NCI-H446 (cell line): ENCODE results near the gene CDHR2.
"Not testable (repeated sequence)": the region's sequence is repeated elsewhere in the genome, so short reads cannot be mapped to it uniquely, and the experiment has no call there.

Experiments
- DNase-seq, 2 experiments: peaks; one replicate each; lab custom pipeline; 2025; lab: John Stamatoyannopoulos, UW

CDHR2 gene

DNA sequence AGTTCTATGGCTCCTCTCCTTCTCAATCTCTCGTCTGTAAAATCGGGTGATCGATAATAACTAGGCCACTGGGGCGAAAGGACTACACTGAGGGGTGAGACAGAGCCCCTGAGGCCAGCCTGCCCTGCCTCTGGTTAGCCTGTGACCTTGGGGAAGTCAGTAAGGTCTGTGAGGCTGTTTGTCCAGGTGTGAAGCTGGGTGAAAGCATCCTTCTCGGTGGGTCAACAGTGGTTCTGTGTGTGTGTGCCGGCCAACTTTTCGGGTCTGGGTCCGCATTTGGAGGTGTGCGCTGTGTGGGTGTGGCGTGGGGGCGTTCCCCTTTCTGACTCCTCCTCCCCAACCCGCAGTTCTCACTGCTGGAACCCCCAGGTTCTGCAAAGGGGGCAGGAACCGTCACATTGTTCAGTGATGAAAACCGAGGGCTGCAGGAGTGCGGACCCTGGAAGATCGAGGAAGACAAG, 7.0 kb upstream of the CDHR2 start:
- DNase-seq = no peak

DNA sequence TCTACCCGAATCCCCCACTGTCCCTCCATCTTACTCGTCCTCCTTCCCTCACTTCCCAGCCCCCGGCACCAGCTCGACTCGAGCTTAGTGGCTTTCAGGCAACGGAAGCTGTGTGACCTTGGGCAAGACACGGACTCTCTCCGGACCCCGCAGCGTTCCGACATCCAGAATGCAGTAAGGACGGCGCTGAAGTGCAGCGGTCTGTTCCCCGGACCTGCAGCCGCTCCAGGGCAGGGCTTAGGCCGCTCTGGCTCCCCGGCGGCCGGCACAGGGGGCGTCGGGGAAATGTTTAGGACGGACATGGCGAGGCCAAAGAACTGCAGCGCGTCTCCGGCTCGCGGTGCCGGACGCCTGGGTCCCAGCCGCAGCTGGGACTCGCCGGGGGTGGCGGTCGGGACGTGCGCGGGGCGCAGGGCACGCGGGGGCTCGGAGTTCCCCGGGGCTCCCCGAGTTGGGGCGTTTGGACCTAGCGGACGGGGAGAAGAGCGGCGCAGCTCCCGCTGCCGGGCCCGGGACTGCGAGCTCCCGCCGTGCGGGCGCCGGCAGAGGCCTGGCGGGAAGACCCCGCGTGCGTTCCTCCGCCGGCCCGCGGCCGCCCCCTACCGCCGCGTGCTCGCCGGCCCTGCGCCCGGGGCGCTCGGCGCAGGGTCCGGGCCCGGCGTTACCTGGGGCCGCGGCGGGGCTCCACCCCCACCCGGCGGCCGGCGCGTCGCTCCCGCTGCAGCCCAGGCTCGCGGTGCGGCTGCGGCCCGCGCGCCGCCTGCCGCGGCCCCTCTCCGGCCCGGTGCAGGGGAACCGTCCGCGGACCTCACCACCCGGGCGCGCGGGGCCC, 6.3 kb upstream of the CDHR2 start:
- DNase-seq = peak in 1 of 2 experiments; percentile 43

DNA sequence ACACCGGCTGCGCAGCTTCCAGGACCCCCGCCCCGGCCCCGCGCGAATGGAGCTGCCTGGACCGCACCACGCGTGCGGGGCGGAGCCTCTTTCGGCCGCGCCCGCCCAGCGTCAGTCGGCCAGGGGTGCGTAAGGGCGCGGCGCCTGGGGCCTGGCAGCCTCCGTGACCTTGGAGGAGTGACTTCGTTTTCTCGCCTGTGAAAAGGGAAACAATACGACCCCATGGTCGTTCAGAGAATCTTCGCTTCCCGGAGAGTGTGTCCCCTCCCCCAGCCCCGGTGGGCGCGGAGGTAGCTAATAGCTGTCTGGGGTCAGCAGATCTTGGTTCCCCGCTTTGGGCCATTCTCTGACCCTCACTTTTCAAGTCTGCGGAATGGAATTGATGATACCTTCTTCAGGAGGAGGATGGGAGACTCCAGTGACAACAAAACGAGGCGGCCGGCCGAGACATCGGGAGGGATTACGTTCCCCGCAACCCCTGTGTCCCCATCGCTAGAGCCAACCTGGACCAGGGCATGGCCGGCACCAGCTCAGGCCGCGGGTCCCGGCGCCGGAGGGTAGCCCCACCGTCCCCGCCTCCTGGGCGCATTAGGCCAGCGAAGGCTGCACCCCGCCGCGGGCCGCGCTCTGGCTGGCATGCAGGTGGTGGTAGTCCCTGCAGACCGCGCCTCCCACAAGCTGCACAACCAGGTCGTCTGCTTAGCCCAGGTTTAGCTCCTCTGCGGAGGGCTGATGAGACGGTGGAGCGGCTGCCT, 5.5 kb upstream of the CDHR2 start:
- peak in 1 of 2 experiments; percentile 74 for DNase-seq

DNA sequence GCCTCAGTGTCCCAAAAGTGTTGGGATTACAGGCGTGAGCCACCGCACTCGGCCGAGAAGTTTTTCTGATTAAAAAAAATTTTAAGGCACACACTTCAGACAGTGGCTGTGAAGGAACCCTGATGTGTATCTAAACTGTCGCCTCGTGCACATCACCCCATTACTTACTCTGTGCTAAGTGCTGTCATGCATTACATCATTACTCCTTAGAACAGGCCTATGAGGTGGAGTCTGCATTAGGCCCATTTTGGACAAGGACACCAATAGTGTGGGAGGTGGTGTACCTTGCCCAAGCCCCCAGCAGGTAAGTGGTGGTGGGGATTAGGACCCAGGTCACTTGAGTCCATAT, 3.8 kb upstream of the CDHR2 start:
- DNase-seq = no peak

DNA sequence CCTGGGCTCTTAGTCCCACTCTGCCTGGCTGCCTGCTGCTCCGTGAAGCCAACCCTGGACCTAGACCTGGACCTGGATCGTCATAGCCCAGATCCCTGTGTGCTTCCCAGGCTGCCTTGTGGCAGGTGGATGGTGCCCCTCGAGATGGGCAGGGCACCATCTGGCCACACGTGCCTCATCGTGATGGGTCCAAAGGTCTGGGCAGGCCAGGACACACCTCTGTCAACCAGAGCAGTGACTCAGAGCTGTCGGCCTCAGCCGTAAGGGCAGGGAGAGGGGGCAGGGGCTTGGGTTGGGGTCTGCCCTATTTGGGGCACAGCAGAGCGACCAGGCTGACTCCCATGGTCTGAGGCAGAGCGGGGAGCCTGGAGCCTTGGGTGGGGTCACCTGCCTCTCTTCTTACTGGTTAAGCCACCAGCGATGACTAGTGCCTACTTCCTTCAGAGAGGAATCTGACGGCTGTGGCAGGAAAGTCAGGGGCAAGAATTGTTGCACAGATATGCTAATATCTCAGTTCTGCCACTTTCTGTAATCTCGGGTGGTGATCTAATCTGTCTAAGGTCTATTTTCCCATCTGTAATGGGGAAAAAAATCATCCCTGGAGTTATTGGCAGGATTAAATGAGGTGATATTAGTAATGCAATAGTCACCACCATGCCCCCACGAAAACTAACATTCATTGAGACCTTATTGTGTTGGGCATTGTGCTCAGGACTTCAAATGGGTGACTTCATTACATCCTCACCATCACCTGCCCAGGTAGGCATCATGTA, 3.2 kb upstream of the CDHR2 start:
- no peak for DNase-seq

DNA sequence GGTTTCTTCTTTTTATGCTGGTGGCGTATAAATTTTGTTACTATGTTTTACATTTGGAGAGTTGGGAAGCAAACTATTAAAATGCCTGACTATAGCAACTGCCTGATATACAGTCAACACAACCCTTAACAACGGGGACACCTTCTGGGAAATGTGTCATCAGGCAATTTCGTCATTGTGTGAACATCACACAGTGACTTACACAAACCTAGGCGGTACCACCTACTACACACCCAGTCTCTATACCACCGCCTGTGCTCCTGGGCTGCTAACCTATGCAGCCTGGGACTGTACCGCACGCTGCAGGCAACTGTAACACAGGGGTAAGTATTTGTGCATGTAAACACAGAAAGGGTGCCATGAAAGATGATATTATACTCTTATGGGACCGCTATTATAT, 1.3 kb upstream of the CDHR2 start:
- no peak for DNase-seq

DNA sequence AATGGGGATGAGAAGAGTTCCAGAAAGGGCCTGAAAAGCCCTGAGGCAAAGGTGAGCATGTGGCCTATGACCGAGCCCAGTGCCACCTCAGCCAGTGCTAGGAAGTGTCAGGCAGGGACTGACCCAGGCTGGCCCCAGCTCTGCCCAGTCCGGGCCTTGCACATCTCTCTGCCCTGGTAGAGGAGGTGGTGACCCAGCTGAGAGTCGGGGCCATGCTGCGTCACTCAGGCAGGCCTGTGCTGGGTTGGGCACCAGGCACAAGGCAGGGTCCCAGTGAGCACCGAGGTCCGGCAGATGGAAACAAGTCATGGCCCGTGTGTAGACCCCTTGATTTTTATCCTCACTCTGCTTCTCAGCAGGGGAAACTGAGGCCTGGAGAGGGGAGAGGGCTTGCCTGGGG, 729 bp downstream of the CDHR2 start:
- DNase-seq = no peak

DNA sequence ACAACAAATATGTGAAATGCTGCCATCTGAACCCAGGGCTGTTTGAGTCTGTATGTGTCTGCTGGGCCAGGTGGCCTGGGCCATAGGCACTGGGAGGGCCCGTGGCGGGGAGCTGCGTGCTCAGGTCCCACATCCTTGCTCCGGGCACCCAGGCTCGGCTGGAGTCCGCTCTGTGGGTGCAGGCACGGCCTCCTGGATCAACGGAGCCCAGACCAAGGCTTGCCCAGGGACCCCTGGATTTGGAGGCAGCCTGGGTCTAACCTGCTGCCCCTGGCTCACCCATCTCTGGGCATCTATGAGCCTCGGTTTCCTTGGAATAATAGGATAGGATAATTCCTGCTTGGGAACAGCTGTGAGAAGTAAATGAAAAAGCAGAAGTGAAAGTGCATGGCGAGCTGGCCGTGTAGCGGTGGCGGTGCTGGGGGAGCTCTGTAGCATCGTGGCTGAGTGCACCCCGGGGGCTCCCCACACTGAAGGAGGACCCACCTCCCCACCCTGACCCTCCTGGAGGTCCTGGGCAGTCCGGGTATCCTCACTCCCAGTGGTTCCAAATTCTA, 1.2 kb downstream of the CDHR2 start:
- no peak for DNase-seq

DNA sequence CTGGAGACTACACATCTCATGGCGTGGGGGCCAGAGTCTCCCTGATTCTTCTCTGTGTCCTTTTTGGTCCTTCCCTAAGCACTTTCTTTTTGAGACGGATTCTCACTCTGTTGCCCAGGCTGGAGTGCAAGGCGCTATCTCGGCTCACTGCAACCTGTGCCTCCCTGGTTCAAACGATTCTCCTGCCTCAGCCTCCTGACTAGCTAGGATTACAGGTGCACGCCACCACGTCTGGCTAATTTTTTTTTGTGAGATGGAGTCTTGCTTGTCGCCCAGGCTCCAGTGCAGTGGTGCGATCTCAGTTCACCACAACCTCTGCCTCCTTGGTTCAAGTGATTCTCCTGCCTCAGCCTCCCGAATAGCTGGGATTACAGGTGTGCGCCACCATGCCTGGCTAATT, 1.8 kb downstream of the CDHR2 start:
- not testable (repeated sequence) for DNase-seq

DNA sequence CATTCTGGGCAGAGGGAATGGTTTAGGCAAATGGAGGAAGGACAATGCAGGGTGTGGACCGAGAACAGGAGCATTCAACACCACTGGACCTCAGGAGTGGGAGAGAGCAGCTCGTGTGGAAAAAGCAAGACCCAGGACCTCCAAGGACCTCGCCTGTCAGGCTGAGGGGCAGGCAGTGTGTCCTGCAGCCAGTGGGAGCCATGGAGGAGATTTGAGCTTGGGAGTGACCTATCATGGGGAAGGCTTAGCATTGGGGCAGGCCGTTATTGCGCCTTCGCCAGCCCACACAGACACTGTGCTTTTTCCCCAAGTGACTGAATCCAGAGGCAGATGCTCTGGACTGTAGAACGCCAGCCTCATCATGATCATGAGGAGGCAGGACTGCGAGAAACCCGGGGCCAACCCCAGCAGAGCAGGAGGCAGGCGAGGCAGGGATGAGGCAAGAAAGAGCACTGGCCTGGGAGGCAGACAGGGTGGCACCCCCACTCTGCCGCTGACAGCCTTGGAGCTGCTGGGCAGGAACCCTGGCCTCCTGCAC, 3.3 kb downstream of the CDHR2 start:
- no peak for DNase-seq

DNA sequence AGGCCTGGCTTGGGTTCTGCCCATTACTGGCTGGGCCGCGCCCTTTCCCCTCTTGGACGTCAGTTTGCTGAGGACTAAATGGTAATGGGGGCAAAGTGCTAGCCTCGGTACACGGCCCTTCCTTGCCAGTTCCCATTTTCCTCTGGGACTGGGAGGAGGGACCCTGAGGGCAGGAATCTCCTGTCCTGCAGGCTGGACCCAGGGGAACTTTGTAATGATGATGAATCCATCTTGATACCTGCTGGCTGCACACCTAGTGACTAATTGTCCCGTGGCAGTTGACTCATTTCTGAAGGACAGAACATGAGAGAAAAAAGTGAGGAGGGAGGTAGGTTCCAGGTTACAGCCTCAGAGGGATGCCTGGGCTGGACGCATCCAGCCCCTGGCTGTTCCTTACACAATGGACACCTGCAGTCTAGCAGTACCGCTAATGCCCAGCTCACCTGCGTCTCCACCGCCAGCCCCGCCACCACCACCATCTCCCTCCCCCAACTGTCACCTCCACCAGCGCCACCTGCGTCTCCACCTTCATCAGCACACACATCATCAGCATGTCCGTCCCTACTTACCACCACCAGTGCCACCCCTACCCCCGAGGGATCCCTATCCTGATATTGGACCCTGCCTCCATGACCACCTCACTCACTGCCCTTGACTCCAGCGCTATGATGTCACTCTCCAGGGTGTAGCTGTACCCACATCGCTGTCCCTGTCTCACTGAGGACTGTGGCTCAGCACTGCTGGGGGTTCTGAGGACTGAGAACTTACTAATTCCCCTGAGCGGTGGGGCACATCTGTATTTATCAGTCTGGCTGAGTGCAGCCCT, 4.3 kb downstream of the CDHR2 start:
- DNase-seq = no peak

DNA sequence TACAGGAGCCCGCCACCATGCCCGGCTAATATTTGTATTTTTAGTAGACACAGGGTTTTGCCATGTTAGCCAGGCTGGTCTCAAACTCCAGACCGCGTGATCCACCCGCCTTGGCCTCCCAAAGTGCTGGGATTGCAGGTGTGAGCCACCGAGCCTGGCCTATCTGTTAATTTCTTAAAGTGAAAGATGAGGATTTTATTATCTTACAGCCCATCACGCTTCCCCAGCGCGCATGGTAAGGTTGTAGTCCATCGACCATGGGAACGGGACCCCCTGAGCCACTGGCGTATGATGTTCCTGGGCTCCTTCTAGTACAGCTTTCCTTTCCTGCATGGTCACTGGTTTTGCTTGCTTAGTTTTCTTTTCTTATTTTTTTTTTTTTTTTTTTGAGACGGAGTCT, 8.7 kb downstream of the CDHR2 start:
- no peak for DNase-seq

DNA sequence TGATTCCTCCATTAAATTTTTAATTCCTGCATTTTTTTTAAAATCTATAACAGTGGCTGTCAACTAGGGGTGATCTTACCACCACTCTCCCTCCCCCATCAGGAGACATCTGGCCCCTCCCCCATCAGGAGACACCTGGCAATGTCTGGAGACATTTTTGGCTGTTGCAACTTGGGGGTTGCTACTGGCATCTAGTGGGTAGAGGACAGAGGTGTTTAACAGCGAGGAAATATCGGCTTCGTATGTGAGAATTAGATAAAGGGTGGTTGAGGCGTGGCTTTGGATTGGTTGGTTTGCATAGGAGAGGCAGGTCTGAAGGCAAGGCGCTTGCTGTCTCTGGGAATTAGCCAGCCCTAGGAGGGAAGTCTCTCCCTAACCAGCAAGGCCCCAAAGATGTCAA, 10.5 kb downstream of the CDHR2 start:
- no peak for DNase-seq

DNA sequence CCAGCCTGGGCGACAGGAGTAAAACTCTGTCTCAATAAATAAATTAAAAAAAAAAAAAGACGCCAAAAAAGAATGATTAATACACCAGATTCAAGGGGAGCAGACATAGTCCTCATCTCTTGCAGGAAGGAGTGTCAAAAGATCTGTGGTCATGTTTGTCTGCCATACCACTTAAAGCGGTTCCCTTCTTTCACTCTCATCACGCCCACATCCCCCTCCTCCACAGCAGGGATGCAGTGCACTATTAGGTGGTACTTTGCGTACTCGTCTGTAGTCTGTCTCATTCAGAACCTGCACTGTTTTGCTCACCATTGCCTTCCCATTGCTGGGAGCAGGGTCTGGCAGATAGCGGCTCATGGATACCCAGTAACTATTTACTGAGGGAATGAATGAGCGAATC, 11.2 kb downstream of the CDHR2 start:
- DNase-seq = no peak

DNA sequence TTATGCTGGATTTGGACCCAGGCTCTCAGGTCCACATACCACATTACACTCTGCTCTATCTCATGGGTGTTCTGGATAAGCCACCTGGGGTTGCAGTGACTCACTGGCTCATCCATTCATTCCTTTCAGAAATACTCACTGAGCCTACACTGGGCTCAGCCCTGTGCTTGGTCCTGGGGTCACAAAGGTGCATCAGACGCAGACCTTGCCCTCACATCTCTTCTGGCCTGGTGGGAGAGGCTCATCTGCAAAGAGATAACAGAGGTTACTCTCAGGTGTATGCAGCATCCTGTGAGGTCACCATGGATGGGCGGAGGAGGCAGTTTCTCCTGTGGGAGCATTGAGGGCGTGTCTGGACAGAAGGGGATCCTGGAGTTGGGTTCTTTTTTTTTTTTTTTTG, 12.1 kb downstream of the CDHR2 start:
- no peak for DNase-seq

DNA sequence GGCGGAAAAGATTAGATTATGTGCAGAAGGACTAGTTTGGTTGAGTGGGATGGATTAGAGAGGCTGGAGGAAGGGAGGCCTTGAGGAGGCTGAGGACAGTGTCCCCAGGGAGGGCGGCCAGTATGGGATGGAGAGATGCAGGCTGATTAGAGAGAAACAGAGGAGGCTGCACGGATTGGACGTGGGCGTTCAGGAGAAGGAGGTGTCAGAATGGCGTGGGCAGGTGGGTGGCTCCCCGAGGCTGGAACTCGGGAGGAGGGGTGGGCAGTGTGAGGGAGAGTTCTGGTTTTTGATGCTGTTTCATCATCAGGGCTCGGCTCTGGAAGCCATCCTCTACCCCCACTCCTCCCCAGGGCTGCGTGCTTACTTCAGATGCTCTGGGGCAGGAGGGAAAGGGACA, 13.0 kb downstream of the CDHR2 start:
- DNase-seq = no peak

DNA sequence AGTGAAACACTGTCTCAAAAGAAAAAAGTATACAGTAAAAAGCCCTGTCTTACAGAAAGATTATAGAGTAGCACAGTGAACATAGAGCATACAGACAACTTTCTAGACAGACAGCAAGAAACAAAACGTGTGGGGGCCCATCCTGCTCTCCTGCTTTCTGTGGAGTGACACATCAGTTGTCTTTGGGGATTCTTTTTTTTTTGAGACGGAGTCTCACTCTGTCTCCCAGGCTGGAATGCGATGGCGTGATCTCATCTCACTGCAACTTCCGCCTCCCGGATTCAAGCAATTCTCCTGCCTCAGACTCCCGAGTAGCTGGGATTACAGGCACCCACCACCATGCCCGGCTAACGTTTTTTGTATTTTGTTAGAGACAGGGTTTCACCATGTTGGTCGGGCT, 14.9 kb downstream of the CDHR2 start:
- DNase-seq = no peak

DNA sequence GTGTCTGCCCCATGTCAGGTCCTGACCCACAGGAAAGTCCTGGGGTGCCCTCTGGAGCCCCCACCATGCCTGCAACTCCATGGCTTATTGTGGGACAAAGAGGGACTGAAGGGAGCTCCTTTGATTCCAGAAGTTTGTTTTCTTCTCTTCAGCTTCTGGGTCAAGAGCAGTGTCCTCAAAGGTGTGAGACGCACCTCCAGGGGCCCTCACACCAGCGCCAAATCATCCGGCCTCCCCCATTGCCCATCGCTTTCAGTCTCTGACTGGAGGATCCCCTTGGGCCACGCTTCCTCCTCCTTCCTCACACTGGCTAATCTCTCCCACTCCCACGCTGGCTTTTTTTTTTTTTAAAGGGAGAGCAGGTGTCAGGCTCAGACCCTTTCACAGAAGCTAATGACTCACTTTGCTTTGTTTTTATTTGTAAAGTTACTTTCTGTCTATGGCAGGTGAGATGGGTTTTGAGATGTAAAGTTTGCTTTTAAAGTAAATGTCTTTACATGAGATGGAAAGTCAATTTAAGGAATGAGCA, 16.7 kb downstream of the CDHR2 start:
- DNase-seq = no peak

DNA sequence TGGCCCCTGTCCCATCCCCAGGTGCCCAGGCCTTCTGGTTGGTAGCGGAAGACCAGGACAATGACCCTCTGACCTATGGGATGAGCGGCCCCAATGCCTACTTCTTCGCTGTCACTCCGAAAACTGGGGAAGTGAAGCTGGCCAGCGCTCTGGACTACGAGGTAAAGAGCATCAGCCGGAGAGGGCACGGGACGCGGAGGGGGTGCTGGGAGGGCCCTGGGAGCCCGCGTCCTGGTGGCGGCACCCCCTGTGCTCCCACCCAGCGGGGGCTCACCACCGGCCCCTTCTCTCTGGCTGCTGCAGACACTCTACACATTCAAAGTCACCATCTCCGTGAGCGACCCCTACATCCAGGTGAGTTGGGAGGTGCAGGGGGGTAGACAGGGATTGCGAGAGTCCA, 19.5 kb downstream of the CDHR2 start:
- no peak for DNase-seq

DNA sequence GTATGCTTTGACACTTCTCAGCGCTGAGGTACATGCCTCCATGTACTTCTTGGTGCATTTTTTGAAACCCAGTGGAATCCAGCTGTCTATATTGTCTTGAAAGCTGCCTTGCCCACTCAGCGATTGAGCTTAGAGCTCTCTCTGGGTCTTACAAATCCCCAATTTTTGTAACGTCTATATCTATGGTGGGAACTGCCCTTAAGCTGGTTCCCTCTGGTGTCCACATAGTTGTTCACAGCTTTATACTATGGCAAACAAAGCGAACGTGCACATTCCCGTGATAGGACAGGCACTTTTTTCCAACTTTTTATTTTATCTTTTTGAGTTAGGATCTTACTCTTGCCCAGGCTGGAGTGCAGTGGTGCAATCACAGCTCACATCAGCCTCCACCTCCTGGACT, 20.9 kb downstream of the CDHR2 start:
- DNase-seq = no peak
